IMR-90 (cell line): ENCODE results near the gene POU4F1. TPM values are rescaled to one million over a fixed set of nuclear protein-coding genes. Genes with fewer than 3 reads are reported as not detected.

Experiments
- ATAC-seq: fragments of 200-7000 bp; cut with Tn5 transposase; 2 replicates; pipeline ENCODE4 v1.9.1; 2020; ENCODE audit warnings: low read depth, mild to moderate bottlenecking, moderate library complexity
- BruUV-seq: library from RNA; stranded (reverse); fragments of 400-500 nt; replicated peaks from 2 replicates; lab custom pipeline; 2021; lab: Mats Ljungman, UMichigan
- CTCF ChIA-PET: fragments of 300-600 bp; formaldehyde crosslinking; extraction: SDS; loops from one replicate; lab custom pipeline; 2021; ENCODE audit warnings: antibody characterized with exemption; lab: Yijun Ruan, JAX
- POLR2A ChIA-PET: fragments of 300-600 bp; sonication (Branson Sonifier 250); formaldehyde crosslinking; loops from one replicate; lab custom pipeline; 2022; ENCODE audit warnings: antibody characterized with exemption; ENCODE audit not compliant: unreplicated experiment; lab: Charles Lee
- DNase-seq: peaks from one replicate; pipeline ENCODE4 v3.0.0; 2013
- H2AFZ ChIP-seq: replicated peaks from 2 replicates; pipeline ENCODE3; 2013; ENCODE audit warnings: low read length, mild to moderate bottlenecking; ENCODE audit not compliant: poor library complexity
- H2AK5ac ChIP-seq: 2 replicates; pipeline ENCODE4 v1.6.1; 2013; ENCODE audit warnings: low read depth, low read length, inconsistent platforms
- H2AK9ac ChIP-seq: replicated peaks from 2 replicates; pipeline ENCODE3; 2013; ENCODE audit warnings: mild to moderate bottlenecking, low read depth, low read length, moderate library complexity; ENCODE audit not compliant: poor library complexity
- H2BK120ac ChIP-seq: 2 replicates; pipeline ENCODE4 v1.6.1; 2013; ENCODE audit warnings: low read depth, low read length, inconsistent platforms
- H2BK15ac ChIP-seq: 3 replicates; pipeline ENCODE4 v1.6.1; 2013; ENCODE audit warnings: low read depth, low read length, inconsistent platforms
- H2BK20ac ChIP-seq: 2 replicates; pipeline ENCODE4 v1.6.1; 2013; ENCODE audit warnings: low read depth, mild to moderate bottlenecking, inconsistent platforms, low read length, moderate library complexity
- H2BK5ac ChIP-seq: 2 replicates; pipeline ENCODE4 v1.6.1; 2013; ENCODE audit warnings: mild to moderate bottlenecking, low read depth, low read length, inconsistent platforms; ENCODE audit not compliant: poor library complexity, severe bottlenecking
- H3K14ac ChIP-seq: replicated peaks from 2 replicates; pipeline ENCODE4 v1.6.1; 2013; ENCODE audit warnings: low read depth, low read length, inconsistent platforms
- H3K18ac ChIP-seq: 2 replicates; pipeline ENCODE4 v1.6.1; 2013; ENCODE audit warnings: low read depth, low read length, control low read depth
- H3K23ac ChIP-seq: 2 replicates; pipeline ENCODE4 v1.6.1; 2013; ENCODE audit warnings: low read depth, low read length, inconsistent platforms
- H3K27ac ChIP-seq: 2 replicates; pipeline ENCODE4 v1.5.1; 2013; ENCODE audit warnings: mild to moderate bottlenecking, control low read depth, low read length; ENCODE audit not compliant: insufficient read depth
- H3K27me3 ChIP-seq: 2 replicates; pipeline ENCODE4 v1.6.1; 2013; ENCODE audit warnings: low read length; ENCODE audit not compliant: control insufficient read depth, insufficient read depth
- H3K36me3 ChIP-seq: 2 replicates; pipeline ENCODE4 v1.6.1; 2013; ENCODE audit warnings: low read length, mixed read lengths; ENCODE audit not compliant: control insufficient read depth, insufficient read depth
- H3K4ac ChIP-seq: 2 replicates; pipeline ENCODE4 v1.6.1; 2013; ENCODE audit warnings: low read depth, low read length, inconsistent platforms
- H3K4me1 ChIP-seq: 2 replicates; pipeline ENCODE4 v1.6.1; 2013; ENCODE audit warnings: low read length, mixed read lengths; ENCODE audit not compliant: control insufficient read depth, insufficient read depth
- H3K4me2 ChIP-seq: 2 replicates; pipeline ENCODE4 v1.6.1; 2013; ENCODE audit warnings: low read depth, mild to moderate bottlenecking, control low read depth, low read length, moderate library complexity
- H3K4me3 ChIP-seq: 2 replicates; pipeline ENCODE4 v1.5.1; 2013; ENCODE audit warnings: low read depth, mild to moderate bottlenecking, control low read depth, low read length, moderate library complexity; ENCODE audit not compliant: insufficient read depth
- H3K56ac ChIP-seq: 2 replicates; pipeline ENCODE4 v1.6.1; 2013; ENCODE audit warnings: low read length, inconsistent platforms; ENCODE audit not compliant: insufficient read depth; ENCODE audit errors: extremely low read depth
- H3K79me1 ChIP-seq, 2 experiments: 2 replicates each; pipeline ENCODE4 v1.6.1; 2013; ENCODE audit warnings: low read length in 2 of 2, inconsistent platforms in 1 of 2, low read depth in 1 of 2
- H3K9ac ChIP-seq: 2 replicates; pipeline ENCODE4 v1.6.1; 2013; ENCODE audit warnings: low read depth, low read length, control low read depth
- H3K9me1 ChIP-seq: 2 replicates; pipeline ENCODE4 v1.6.1; 2013; ENCODE audit warnings: low read length, inconsistent platforms; ENCODE audit not compliant: insufficient read depth
- H3K9me3 ChIP-seq: 2 replicates; pipeline ENCODE4 v1.6.1; 2013; ENCODE audit warnings: low read length; ENCODE audit not compliant: control insufficient read depth, insufficient read depth
- H4K20me1 ChIP-seq: 2 replicates; pipeline ENCODE4 v1.6.1; 2013; ENCODE audit warnings: low read length, inconsistent platforms; ENCODE audit not compliant: insufficient read depth
- H4K5ac ChIP-seq: 2 replicates; pipeline ENCODE4 v1.6.1; 2013; ENCODE audit warnings: mild to moderate bottlenecking, low read depth, low read length, control low read depth
- H4K8ac ChIP-seq, 2 experiments: 2 replicates each; pipeline ENCODE4 v1.6.1; 2013; ENCODE audit warnings: low read depth in 2 of 2, low read length in 2 of 2, control low read depth in 1 of 2, inconsistent platforms in 1 of 2
- H4K91ac ChIP-seq: 2 replicates; pipeline ENCODE4 v1.6.1; 2013; ENCODE audit warnings: low read depth, low read length, inconsistent platforms; ENCODE audit not compliant: insufficient read depth
- BHLHE40 ChIP-seq: fragments of 150-350 bp; IDR thresholded peaks from 2 replicates; pipeline ENCODE4 v1.6.1; 2016; ENCODE audit warnings: mild to moderate bottlenecking, low read depth, low read length
- CEBPB ChIP-seq: IDR thresholded peaks from 2 replicates; pipeline ENCODE4 v1.6.1; 2012; ENCODE audit warnings: low read depth, low read length, improper control_type of control experiment
- CTCF ChIP-seq: conservative IDR thresholded peaks from 2 replicates; pipeline ENCODE4 v1.5.1; 2012; ENCODE audit warnings: mild to moderate bottlenecking, low read depth, low read length, improper control_type of control experiment
- MAFK ChIP-seq: IDR thresholded peaks from 2 replicates; pipeline ENCODE4 v1.6.1; 2012; ENCODE audit warnings: low read depth, low read length, improper control_type of control experiment
- MAZ ChIP-seq: IDR thresholded peaks from 2 replicates; pipeline ENCODE4 v1.6.1; 2012; ENCODE audit warnings: low read depth, mild to moderate bottlenecking, low read length, improper control_type of control experiment, moderate library complexity, borderline replicate concordance
- MXI1 ChIP-seq: IDR thresholded peaks from 2 replicates; pipeline ENCODE4 v1.6.1; 2012; ENCODE audit warnings: low read depth, mild to moderate bottlenecking, low read length, moderate library complexity, borderline replicate concordance
- POLR2A ChIP-seq: IDR thresholded peaks from 2 replicates; pipeline ENCODE4 v1.6.1; 2012; ENCODE audit warnings: mild to moderate bottlenecking, low read depth, low read length
- RCOR1 ChIP-seq: IDR thresholded peaks from 2 replicates; pipeline ENCODE4 v1.6.1; 2012; ENCODE audit warnings: mild to moderate bottlenecking, low read length, improper control_type of control experiment; ENCODE audit not compliant: insufficient replicate concordance
- SMC3 ChIP-seq: fragments of 150-350 bp; IDR thresholded peaks from 2 replicates; pipeline ENCODE4 v1.6.1; 2016; ENCODE audit warnings: low read depth, mild to moderate bottlenecking, antibody characterized with exemption, low read length, moderate library complexity
- WGBS, 2 experiments: methylation state at CpG; one replicate each; pipeline versions ENCODE4 v1.1.5 to v1.1.7; 2013; ENCODE audit warnings: missing lambda C conversion rate in 2 of 2; ENCODE audit not compliant: insufficient read length in 1 of 2; ENCODE audit errors: extremely low coverage in 2 of 2; 5-methylcytosine and 5-hydroxymethylcytosine counted together
- dilution Hi-C: fragments of 300-500 bp; cut with HindIII; formaldehyde crosslinking; loops from one replicate; pipeline ENCODE4 v1.14.3; 2018; ENCODE audit warnings: low sequenced_read_pairs; ENCODE audit not compliant: unreplicated experiment
- in situ Hi-C: fragments of 300-500 bp; cut with MboI; formaldehyde crosslinking; loops from 3 replicates; pipeline ENCODE4 v1.14.3; 2019; ENCODE audit warnings: low sequenced_read_pairs, inconsistent platforms, mixed read lengths
- intact Hi-C: fragments of 100-400 bp; cut with micrococcal nuclease; formaldehyde crosslinking; loops from 2 replicates; pipeline ENCODE4 v1.10.0; 2022
- polyA plus RNA-seq, 3 experiments: library from polyadenylated mRNA; depleted of rRNA; stranded (reverse); fragments of >200 nt; gene quantifications; 2 replicates each; pipeline ENCODE4 v1.2.3, GENCODE V29; 2012; ENCODE audit warnings: low replicate concordance in 1 of 3
- total RNA-seq: library from RNA; depleted of rRNA; stranded (reverse); fragments of >200 nt; gene quantifications from 2 replicates; pipeline ENCODE4 v1.2.3, GENCODE V29; 2012
- TF ChIP-seq, protein P1 (sequence below): fragments of 150-350 bp; IDR thresholded peaks from 2 replicates; pipeline ENCODE4 v1.6.1; 2016; ENCODE audit warnings: low read depth, mild to moderate bottlenecking, low read length, moderate library complexity, borderline replicate concordance

POU4F1 gene
- total and polyA plus RNA-seq, 2 of the 4 experiments (the other 2 are of a cell fraction) = 0.02 TPM; not detected in 1

GRCh38 chr13:78611040-78611439, 7.7 kb upstream of the POU4F1 start:
- H3K23ac ChIP-seq = no peak overlapping the region
- H3K4ac ChIP-seq = no peak overlapping the region
- no peak for TF ChIP-seq BHLHE40
- TF ChIP-seq MAZ = no peak
- no peak for TF ChIP-seq CEBPB
- no peak for TF ChIP-seq RCOR1
- no peak for TF ChIP-seq SMC3
- TF ChIP-seq, protein P1, sequence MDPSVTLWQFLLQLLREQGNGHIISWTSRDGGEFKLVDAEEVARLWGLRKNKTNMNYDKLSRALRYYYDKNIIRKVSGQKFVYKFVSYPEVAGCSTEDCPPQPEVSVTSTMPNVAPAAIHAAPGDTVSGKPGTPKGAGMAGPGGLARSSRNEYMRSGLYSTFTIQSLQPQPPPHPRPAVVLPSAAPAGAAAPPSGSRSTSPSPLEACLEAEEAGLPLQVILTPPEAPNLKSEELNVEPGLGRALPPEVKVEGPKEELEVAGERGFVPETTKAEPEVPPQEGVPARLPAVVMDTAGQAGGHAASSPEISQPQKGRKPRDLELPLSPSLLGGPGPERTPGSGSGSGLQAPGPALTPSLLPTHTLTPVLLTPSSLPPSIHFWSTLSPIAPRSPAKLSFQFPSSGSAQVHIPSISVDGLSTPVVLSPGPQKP = no peak
- no peak for TF ChIP-seq MXI1
- TF ChIP-seq CTCF = no peak
- TF ChIP-seq MAFK = no peak
- TF ChIP-seq POLR2A = no peak
- H2BK20ac ChIP-seq = no peak overlapping the region
- POLR2A ChIA-PET = no interaction called here
- H3K4me2 ChIP-seq = no peak overlapping the region
- H3K4me3 ChIP-seq = no peak overlapping the region
- no peaks in the 10 kb centered on the region for H3K9me1 ChIP-seq
- no peak overlapping the region for H2AFZ ChIP-seq
- H3K18ac ChIP-seq = no peak overlapping the region
- H4K20me1 ChIP-seq = no peaks in the 10 kb centered on the region
- ATAC-seq (no peak), DNase-seq (no peak)
- peaks cover 10% of the 10 kb centered on the region; the same call in 1 of the 2 replicates for H3K9me3 ChIP-seq
- H2BK5ac ChIP-seq = no peak overlapping the region
- H3K36me3 ChIP-seq = peaks cover 1% of the 10 kb centered on the region; the same call in 1 of the 2 replicates
- H3K4me1 ChIP-seq = peaks cover 3% of the 10 kb centered on the region; the same call in 1 of the 2 replicates
- no peak overlapping the region for H3K14ac ChIP-seq
- no peak overlapping the region for H4K5ac ChIP-seq
- H2AK9ac ChIP-seq = no peak overlapping the region
- no peak overlapping the region for H4K8ac ChIP-seq
- no TSS peak for BruUV-seq
- WGBS, 2 experiments = no CpG with 5 or more reads among the region's 3 CpGs
- H2BK120ac ChIP-seq = no peak overlapping the region
- H3K27ac ChIP-seq = no peak overlapping the region
- intact Hi-C loops (no loop called here), in situ Hi-C loops (no loop called here), dilution Hi-C loops (no loop called here)
- H4K91ac ChIP-seq = no peak overlapping the region
- H2AK5ac ChIP-seq = no peak overlapping the region
- no peak overlapping the region for H2BK15ac ChIP-seq
- no peak overlapping the region for H3K56ac ChIP-seq
- H3K9ac ChIP-seq = no peak overlapping the region
- CTCF ChIA-PET = no interaction called here
- H3K79me1 ChIP-seq = no peaks in the 10 kb centered on the region
- H3K27me3 ChIP-seq = peaks cover 50% of the 10 kb centered on the region
